NCI-H526 (cell line): ENCODE measurements around the gene OSBPL9.

Experiments
- DNase-seq, 2 experiments: peaks; one replicate each; lab custom pipeline; 2025; lab: John Stamatoyannopoulos, UW

OSBPL9 gene

GRCh38 chr1:51616903-51617708, at the start of gene OSBPL9:
Gene OSBPL9, plus strand, starts transcription at chr1:51617092. Its CDS starts 19 bp downstream, at chr1:51617111.
- DNase-seq, result peak; percentile 81 to 93

DNA sequence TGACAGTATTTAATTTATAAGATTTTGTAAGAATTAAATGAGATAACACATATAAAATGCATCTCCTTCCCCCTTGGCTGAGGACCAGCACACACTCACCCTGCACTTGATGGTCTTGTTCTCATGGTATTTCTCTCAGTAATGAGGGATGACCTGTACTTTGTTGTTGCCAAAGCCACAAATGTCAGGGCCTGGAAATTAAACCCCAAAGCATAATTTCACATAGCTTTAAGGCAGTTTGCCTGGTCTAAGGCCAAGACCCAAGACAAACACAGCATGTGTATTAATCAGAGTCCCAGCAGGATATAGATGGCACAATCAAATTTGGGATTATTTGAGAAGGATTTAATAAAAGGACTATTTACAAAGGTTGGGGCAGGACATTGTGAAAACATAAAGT, 49.2 kb upstream of the OSBPL9 start:
- no peak for DNase-seq

DNA sequence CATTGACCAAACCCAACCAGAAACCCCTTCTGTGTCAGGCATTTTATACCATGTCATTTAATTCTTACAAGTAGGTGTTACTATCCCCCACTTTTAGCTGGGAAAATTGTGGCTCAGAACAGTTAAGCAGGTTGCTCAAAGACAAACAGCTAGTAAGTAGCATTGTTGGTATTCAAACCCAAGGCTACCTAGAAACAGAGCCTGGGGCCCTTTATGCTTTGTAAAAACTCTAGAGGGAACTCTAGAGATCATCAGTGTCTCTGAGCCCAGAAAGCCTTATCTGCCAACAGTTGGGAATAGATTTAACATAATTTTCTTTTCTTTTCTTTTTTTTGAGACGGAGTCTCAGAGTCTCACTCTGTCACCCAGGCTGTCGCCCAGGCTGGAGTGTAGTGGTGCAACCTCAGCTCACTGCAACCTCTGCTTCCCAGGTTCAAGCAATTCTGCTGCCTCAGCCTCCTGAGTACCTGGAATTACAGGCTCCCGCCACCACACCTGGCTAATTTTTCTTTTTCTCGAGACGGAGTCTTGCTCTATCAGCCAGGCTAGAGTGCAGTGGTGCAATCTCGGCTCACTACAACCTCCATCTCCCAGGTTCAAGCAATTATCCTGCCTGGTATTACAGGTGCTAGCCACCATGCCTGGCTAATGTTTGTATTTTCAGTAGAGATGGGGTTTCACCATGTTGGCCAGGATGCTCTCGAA, 48.5 kb upstream of the OSBPL9 start:
- no peak for DNase-seq

DNA sequence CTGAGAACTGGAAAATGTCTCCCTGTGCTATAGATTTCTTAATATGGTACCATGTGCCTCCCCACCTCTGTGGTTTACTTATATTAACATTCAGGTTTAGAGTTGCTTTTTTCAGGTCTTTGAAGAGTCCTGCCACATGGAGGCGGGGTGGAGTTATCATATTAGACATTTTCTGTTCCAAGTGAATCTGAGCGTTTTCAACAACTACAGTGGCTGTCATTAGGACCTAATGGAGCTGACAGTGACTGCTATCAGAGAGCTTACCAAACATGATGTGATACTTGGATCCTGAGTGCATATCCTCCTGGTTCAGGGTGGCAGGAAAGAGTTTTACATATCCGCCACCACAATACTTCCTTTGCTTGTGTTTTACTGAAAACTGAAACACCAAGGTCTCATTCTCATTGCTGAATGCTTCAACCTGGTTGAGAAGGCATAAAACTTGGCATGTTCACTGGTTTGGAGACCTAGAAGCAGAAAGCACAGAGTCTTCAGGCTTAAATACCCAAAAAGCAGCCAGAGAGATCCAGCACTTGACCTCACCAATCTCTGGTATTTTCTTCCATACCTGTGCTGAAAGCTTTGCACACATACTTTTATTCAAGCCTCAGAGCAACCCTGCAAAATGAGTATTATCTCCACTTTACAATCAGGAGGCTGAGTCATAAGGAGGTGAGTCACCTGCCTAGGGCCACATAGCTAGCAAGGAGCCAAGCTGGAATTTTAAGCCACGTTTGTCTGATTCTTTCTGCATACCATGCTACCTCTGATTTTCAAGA, 47.4 kb upstream of the OSBPL9 start:
- no peak for DNase-seq

GRCh38 chr1:51570063-51570710, 46.7 kb upstream of the OSBPL9 start:
- DNase-seq, result no peak

DNA sequence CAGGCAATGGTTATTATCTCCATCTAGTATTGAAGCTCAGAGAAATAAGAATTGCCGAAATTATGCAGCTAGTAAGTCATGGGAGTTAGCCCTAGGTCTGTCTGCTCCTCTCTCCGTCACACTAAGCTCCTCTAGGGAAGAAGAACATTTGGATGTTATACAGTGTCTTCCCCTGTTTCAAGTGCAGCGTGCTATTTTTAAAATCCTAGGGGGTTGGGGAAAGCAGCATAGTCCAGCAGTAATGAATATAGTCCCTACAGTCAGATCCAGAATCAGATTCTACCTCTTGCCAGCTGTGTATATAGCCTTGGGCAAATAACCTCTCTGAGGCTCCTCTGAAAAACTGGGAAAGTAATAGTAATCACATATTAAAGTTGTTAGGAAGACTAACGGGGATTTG, 44.5 kb upstream of the OSBPL9 start:
- no peak for DNase-seq

DNA sequence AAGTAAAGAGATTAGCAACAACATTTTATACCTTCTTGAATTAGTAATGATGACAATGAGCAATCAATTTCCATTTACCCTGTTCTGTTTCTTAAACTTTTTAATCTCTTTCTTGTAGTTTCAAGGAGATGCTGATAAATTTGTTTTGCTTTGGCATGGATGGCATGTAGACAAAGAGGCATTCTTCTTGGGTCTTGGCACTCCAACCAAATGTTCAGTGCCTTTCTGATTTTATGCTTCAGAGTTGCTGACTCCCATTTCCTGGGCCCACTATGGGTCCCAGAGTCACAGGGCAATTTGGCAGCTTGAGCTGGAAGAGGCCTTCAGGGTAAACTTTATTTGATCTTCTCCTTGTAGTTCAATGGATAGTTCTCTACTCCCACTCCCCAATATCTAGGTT, 42.1 kb upstream of the OSBPL9 start:
- no peak for DNase-seq

DNA sequence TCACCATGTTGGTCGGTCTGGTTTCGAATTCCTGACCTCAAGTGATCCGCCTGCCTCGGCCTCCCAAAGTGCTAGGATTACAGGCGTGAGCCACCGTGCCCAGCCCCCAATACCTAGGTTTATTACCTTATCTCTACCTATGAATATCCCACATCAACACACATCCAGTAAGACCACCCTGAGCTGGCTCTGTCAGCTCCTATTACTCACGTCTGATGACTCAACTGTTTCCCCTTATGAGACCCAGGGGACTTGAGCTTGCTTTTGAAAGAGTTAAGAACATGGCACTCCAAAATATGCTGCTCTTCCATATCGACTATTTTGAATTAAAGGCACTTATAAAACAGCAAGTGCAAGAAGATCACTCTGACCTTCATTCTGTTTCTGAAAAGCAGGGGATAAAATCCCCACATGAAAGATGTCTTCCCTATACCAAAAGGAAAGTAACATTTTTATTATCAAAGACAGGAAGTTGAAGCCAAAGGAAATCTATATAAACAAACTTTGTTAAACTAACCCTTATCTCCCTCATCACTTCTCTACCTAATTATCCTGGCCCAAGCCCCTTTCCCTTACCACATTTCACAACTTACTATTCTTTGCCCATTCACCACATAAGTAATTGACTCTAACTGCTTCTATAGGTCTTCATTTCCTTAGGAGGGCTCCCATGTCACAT, 41.3 kb upstream of the OSBPL9 start:
- no peak for DNase-seq

DNA sequence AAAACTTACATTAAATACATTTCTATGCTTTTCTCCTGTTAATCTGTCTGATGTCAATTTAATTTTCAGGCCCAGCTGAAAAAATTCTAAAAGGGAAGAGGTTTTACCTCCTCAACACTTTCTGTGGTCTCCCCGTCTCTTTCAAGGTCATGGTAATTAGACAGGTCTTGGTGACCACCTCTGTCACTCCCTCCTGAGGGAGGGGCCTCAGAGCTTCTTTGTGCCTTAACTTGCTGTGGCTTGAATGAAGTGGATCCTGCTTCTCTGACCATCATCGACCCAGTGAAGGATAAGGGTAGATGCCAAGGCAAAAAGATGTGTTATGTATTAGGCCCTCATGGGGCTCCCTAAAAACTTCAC, 40.8 kb upstream of the OSBPL9 start:
- no peak for DNase-seq

GRCh38 chr1:51576923-51577322, 40.0 kb upstream of the OSBPL9 start:
- no peak for DNase-seq

GRCh38 chr1:51578383-51579109, 38.3 kb upstream of the OSBPL9 start:
- no peak for DNase-seq

- DNase-seq, result no peak
These were observed 35.7 kb upstream of the OSBPL9 start for GRCh38 chr1:51581238-51581637.

DNA sequence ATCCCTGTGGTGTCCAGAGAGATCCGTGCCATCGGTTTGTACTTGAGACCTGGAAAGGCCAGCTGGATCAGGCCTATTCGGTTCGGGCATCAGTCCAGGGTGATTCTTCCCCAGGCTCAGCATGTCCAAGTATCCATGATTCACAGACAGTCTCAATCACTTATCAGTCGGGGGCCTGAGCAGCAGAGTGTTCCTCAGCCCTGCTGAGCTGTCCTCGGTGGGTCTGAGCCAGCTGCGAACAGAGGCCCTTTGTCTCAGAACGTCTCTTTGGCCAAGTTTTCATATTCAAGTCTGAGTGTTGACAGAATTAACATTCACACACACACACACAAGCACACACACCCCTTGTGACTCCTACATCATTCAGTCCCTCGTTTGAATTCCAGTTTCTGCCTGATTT, 33.4 kb upstream of the OSBPL9 start:
- DNase-seq, result no peak

DNA sequence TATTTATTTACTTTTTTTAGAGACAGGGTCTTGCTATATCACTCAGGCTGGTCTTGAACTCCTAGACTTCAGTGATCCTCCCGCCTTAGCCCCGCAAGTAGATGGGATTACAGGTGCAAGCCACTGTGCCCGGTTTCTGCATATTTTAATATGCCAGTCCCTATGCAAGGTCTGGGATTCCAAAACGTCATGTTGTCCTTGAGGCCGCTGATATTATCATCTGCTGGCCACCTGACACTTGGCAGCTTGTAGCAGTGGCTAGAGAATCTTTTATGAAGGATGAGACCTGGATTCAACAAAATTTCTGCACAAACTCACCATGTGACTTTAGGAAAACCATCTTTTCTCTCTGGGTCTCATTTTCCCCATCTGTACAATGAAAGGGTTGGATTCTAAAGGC, 32.9 kb upstream of the OSBPL9 start:
- DNase-seq, result no peak

DNA sequence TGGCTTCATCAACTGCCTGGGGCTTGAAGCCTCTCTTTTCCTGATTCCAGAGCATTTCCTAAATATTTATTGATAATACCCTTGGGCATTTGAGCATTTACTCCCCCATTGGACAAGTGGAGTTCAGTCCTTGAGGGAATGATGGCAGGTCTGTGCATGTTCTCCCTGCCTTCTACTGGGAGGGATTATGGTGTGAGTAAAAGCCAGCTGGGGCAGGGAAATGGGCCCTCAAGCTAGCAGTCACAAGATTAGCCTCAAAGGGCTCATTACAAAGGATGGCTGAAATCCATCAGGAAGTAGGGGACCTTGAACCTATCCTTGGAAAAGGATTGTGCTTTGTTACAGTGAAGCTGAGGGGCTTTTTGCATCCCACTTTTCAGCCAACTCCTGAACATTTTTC, 24.2 kb upstream of the OSBPL9 start:
- no peak for DNase-seq

- DNase-seq, result no peak
These were observed 22.2 kb upstream of the OSBPL9 start for GRCh38 chr1:51594716-51595115.

- DNase-seq, result no peak
These were observed 16.4 kb upstream of the OSBPL9 start for GRCh38 chr1:51600529-51600928.

DNA sequence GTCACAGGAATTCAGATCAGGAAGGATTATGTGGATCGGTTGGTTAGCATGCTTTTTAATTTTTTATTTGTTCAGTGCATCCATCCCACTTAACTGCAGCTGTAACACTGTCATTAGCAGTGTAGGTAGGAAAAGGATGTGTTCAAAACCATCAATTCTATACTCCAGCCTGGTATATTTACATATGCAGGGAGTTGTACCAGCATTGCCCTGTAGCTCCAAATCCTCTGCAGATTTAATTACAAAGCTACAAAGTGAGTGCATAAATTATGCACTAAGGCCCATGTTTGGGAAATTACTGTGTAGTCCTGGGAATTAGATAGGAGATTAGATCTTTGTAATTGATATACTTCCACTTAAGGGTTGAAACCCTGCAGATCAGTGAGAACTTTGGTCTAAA, 15.9 kb upstream of the OSBPL9 start:
- DNase-seq, result no peak

DNA sequence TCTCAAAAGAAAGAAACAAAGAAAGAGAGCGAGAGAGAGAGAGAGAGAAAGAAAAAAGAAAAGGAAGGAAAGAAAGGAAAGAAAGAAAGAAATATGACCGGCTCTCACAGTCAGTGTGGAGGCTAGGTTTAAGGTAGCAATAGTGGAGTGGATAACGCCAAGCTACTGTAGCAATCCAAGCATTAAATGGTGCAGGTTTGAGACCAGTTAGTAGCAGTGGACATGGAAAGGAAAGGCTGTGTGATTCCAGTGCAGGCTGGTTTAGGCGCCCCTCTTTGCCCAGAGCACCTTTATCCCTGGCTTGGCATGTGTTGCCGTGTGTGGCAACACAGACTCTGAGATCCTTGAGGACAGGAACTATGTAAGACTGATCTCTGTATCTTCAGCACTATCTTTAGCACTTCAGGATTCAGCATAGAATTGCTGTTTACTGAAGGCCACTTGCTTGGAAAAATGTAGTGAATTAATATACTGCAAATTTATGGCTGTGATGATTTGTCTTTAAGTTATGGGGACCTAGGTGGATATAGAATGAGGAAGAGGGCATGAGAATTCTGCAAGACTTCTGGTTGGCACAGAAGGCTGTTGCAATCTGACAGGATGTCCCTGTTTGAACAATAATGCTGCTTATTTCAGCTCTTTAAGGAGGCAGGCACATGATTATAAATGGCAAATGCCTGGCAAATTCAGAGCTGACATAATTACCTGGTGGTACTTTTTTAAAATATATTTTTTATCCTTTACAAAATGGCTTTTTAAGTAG, 10.8 kb upstream of the OSBPL9 start:
- DNase-seq, result no peak

DNA sequence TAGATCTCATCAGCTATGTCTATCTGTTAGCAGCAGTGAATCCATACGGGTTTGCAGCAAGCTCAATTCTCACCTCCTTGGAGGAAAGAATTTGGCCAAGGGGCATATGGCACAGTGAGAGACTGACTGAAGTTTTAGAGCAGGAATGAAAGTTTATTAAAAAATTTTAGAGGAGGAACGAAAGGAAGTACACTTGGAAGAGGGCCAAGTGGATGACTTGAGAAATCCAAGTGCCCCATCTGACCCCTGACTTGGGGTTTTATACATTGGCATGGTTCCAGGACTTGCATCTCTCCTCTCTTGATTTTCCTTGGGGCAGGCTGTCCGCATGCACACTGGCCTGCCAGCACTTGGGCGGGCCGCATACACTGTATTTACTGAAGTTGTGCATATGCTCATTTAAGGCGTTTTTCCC, 9.2 kb upstream of the OSBPL9 start:
- no peak for DNase-seq
